GM18870 (cell line): Measurements from ENCODE around the gene CDK16.

Experiments used
- ATAC-seq: cut with Tn5 transposase; IDR thresholded peaks from one replicate; pipeline ENCODE4 v1.9.1; 2021; ENCODE audit warnings: moderate library complexity; ENCODE audit not compliant: unreplicated experiment

Gene CDK16

GRCh38 chrX:47206316-47206715 lies 12.2 kb upstream of the CDK16 start:
- ATAC-seq: no peak

DNA sequence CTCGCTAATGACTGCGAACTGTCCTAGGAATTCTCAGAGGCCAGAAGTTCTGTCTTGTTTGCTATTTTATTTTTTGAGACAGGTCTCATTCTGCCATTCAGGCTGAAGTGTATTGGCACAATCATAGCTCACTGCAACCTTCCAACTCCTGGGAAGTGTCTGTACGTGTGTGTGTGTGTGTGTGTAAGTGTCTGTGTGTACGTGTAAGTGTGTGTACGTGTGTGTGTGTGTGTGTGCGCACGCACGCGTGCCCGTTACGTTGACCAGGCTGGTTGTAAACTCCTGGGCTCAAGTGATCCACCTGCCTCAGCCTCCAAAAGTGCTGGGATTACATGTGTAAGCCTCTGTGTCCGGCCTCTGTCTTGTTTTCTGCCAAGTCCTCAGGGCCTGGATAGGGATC lies 10.4 kb upstream of the CDK16 start:
- ATAC-seq: no peak

DNA sequence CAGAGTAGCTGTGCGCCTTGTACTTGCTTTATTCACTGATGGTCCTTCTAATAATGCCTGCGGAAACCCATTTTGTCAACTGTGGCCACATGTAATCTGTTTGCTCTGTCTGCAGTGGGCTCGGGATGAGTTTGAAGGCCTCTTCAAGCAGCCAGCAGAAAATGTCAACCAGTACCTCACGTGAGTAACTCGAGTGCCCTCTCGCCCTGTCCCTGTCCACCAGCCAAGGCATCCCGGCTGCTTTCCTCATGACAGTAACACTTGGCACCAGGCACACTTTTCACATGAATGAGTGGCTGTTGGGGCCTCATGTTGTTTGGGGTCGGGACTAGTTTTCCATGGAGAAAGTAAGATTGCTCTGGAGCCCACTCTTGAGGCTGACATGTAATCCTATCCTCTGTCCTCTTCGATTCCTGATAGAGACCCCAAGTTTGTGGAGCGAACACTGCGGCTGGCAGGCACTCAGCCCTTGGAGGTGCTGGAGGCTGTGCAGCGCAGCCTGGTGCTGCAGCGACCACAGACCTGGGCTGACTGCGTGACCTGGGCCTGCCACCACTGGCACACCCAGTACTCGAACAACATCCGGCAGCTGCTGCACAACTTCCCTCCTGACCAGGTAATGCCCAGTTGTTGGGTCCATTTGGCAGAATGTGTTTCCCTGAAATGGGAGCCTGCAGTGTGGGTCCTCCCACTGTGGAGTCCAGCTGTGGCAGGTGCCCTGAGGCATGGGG lies 8.8 kb upstream of the CDK16 start:
- no peak for ATAC-seq

DNA sequence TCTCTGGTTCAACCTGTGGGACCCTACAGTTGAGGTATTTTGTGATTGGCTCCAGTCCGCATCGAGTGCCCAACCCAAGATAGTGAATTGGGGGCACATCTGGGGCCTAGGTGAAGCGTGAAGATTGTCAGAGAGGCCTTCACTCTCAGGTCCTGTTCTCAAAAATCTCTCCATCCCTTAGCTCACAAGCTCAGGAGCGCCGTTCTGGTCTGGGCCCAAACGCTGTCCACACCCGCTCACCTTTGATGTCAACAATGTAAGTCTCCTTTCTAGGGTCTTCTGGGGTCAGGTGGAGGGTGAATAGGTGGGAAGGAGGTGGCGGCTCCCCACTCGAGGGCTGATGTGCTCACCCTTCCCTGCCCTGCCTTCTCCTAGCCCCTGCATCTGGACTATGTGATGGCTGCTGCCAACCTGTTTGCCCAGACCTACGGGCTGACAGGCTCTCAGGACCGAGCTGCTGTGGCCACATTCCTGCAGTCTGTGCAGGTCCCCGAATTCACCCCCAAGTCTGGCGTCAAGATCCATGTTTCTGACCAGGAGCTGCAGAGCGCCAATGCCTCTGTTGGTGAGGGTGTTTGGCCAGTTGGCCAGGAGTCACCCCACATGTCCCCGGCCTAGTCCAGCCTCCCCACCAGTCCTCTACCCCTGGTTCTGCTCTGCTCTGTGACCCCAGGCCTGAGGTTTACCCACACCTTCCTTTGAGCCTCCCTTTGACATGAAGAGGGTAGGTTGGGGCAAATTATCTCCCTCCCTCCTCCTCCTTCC lies 7.6 kb upstream of the CDK16 start:
- ATAC-seq: no peak

- no peak for ATAC-seq
Measured at GRCh38 chrX:47212381-47213293, 5.8 kb upstream of the CDK16 start.

DNA sequence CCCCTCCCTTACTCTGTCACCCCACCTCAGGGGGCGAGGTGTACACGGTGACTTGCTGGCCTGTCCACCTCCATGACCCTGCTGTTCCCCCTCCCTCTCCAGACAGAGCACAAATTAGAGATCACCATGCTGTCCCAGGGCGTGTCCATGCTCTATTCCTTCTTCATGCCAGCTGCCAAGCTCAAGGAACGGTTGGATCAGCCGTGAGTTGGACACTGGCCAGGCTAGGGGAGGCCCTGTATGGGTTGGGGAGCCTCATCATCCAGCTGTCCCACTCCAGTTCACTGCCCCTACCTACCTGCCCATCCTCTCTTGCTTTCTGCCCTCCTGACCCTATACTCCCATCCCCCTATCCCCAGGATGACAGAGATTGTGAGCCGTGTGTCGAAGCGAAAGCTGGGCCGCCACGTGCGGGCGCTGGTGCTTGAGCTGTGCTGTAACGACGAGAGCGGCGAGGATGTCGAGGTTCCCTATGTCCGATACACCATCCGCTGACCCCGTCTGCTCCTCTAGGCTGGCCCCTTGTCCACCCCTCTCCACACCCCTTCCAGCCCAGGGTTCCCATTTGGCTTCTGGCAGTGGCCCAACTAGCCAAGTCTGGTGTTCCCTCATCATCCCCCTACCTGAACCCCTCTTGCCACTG lies 3.9 kb upstream of the CDK16 start:
- ATAC-seq: no peak

DNA sequence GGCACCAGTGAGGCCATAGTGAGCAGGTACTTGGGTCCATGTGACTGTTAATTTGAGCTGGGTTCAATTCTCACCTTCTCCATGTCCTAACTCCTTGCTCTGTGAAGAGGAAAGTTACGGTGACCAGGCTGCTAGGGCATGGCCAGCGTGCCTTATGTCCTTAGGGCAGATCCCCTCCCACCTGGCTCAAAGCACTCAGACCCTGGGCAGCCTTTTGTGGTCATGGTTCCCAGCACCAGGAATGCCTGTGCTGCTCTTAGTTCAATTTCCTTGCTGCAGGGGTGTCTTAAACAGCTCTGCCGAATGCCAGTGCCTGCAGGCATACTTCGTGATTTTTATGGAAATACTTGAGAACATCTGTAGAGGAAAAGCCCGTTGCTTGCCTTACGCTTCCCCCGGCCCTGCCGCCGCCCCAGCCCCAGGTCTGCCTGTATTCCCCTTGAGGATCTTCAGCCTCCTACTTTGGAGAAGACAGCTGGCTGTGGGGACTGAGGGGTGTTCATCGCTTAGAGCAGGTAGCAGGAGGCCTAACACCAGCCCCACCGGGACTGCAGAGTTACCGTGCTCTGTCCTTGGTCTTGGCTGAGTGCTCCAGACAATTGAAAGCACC lies 3.1 kb upstream of the CDK16 start:
- no peak for ATAC-seq

DNA sequence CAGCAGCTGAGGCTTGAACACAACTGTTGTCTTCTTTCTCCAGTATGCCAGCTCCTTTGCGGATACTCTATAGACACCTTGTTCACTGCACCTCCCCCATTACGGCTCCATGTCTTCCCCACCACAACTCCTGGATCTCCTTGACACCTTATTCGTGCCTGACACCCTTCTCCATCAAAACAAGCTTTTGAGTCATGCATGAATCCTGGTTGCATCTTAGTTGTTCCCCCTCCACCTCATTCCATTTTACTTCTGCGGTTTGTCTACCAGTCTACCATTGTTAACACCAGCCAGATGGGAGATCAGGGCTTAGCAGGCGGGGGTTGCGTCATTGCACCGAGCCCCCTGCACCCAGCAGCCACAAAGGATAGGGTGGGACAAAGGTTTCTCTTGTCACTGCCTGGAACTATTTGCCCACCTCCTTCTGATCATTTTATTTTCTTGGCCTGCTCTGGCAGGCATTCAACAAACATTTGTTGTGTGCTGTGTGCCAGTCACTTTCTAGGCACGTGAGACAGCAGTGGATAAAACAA lies 2.0 kb upstream of the CDK16 start:
- ATAC-seq: no peak

GRCh38 chrX:47217121-47217851 lies 1.2 kb upstream of the CDK16 start:
- no peak for ATAC-seq

DNA sequence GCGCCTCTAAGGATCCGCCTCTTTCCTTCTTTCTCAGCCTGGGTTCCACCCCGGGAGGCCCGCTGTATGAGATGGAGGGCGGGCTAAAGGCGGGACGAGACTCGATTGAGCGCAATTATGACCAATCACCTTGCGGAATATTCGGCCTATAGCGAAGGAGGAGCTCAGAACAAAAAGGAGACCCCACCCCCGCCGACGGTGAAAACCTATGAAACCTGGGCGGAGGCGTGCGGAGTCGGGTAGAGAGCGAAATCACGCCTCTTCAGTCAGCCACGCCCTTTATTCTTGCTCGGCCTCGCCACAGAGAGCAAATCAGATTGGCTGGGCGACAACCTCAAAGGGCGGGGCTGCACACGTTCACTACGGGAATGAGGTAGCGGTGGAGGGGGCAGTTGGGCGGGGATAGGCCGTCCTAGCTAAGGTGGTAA lies 615 bp upstream of the CDK16 start:
- peak; percentile 91 for ATAC-seq

GRCh38 chrX:47218920-47219815 lies 687 bp downstream of the CDK16 start:
- ATAC-seq: no peak

- no peak for ATAC-seq
Measured at GRCh38 chrX:47221756-47222155, 3.3 kb downstream of the CDK16 start.

- ATAC-seq: no peak
Measured at GRCh38 chrX:47222751-47223350, 4.4 kb downstream of the CDK16 start.

DNA sequence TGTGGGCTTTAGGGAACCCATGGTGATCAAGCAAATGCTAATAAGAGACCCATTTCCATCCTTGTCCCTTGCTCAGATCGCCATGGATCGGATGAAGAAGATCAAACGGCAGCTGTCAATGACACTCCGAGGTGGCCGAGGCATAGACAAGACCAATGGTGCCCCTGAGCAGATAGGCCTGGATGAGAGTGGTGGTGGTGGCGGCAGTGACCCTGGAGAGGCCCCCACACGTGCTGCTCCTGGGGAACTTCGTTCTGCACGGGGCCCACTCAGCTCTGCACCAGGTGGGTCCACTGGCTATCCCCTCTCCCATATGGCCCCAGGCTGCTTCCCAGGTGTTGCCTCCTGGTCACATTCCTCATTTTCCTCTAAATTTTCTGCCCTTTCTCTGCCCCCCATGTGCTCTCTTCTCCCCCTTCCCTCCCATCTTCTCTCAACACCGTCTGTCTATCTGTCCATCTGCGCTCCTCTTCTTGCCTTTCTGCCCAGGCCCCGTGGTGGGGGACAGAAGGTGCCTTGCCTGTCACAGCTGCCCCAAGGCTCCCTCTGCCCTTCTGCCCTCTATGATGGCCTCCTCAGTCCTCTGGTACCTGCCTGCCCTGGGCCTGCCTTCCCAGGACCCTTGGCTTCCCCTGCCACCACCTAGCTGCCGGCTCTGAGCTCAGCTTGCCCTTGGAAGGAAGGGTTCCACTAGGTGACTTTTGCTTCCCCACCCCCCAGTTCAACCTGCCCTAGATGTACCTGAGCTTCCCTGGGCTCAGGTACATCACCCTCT lies 5.2 kb downstream of the CDK16 start:
- ATAC-seq: no peak

DNA sequence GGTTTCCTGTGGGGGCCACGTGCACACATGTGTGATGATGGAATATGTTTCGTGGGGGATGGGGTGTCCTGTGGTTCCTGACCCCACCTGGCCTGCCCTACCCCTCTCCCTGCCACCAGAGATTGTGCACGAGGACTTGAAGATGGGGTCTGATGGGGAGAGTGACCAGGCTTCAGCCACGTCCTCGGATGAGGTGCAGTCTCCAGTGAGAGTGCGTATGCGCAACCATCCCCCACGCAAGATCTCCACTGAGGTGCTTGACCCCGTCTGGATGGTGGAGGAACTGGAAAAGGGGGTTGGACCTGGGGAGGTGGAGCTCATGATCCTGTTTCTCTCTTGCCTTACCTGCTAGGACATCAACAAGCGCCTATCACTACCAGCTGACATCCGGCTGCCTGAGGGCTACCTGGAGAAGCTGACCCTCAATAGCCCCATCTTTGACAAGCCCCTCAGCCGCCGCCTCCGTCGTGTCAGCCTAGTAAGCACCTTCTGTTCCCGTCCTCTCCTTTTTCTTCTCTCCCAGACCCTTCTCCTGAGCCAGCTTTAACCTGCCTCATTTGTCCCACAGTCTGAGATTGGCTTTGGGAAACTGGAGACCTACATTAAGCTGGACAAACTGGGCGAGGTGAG lies 5.9 kb downstream of the CDK16 start:
- no peak for ATAC-seq

GRCh38 chrX:47224896-47225290 lies 6.4 kb downstream of the CDK16 start:
- ATAC-seq: no peak

GRCh38 chrX:47226071-47226470 lies 7.6 kb downstream of the CDK16 start:
- ATAC-seq: no peak
